Ectodermal cell (in vitro differentiated cells): ENCODE results near the gene CLASP1.
A peak's percentile ranks its signal among the peaks of the same experiment; 100 is the strongest.
"Not testable (repeated sequence)": the region's sequence is repeated elsewhere in the genome, so short reads cannot be mapped to it uniquely, and the experiment has no call there.

ENCODE experiments used
- H3K27ac ChIP-seq: 2 replicates; pipeline ENCODE4 v1.7.0; 2013; ENCODE audit warnings: mild to moderate bottlenecking, low read depth, low read length; ENCODE audit not compliant: insufficient read depth, poor library complexity, severe bottlenecking
- H3K27me3 ChIP-seq: 2 replicates; pipeline ENCODE4 v1.7.0; 2013; ENCODE audit warnings: mild to moderate bottlenecking, low read length; ENCODE audit not compliant: insufficient read depth, control insufficient read depth, poor library complexity, severe bottlenecking
- H3K36me3 ChIP-seq: one replicate; pipeline ENCODE4 v1.7.0; 2013; ENCODE audit warnings: low read length; ENCODE audit not compliant: control insufficient read depth, insufficient read depth
- H3K4me1 ChIP-seq: one replicate; pipeline ENCODE4 v1.7.0; 2013; ENCODE audit warnings: low read length; ENCODE audit not compliant: control insufficient read depth, insufficient read depth
- H3K4me3 ChIP-seq: 2 replicates; pipeline ENCODE4 v1.7.0; 2013; ENCODE audit warnings: low read depth, low read length, control low read depth; ENCODE audit not compliant: insufficient read depth
- H3K9me3 ChIP-seq: 2 replicates; pipeline ENCODE4 v1.7.0; 2013; ENCODE audit warnings: mild to moderate bottlenecking, low read length, moderate library complexity; ENCODE audit not compliant: control insufficient read depth
- WGBS, 2 experiments: methylation state at CpG; one replicate each; pipeline ENCODE4 v1.1.7; 2013; ENCODE audit warnings: missing lambda C conversion rate in 2 of 2; 5-methylcytosine and 5-hydroxymethylcytosine counted together

Gene CLASP1

GRCh38 chr2:121664086-121664485, 14.8 kb upstream of the CLASP1 start:
- 91 to 92% methylated on average over 4 of the region's 4 CpGs for WGBS, 2 experiments
- no peaks in the 10 kb centered on the region for H3K4me1 ChIP-seq
- H3K27ac ChIP-seq: no peak overlapping the region
- no peak overlapping the region for H3K4me3 ChIP-seq
- H3K36me3 ChIP-seq: no peaks in the 10 kb centered on the region
- no peaks in the 10 kb centered on the region for H3K27me3 ChIP-seq
- H3K9me3 ChIP-seq: no peaks in the 10 kb centered on the region

GRCh38 chr2:121663434-121663833, 14.2 kb upstream of the CLASP1 start:
- Histone ChIP-seq H3K27ac (no peak overlapping the region), H3K27me3 (no peaks in the 10 kb centered on the region), H3K36me3 (no peaks in the 10 kb centered on the region), H3K4me1 (no peaks in the 10 kb centered on the region), H3K9me3 (no peaks in the 10 kb centered on the region), H3K4me3 (no peak overlapping the region)
- WGBS, 2 experiments: 94 to 100% methylated on average over 3 of the region's 3 CpGs

GRCh38 chr2:121662656-121663055, 13.4 kb upstream of the CLASP1 start:
- Histone ChIP-seq H3K4me1 (no peaks in the 10 kb centered on the region), H3K27ac (no peak overlapping the region), H3K4me3 (no peak overlapping the region), H3K27me3 (no peaks in the 10 kb centered on the region), H3K36me3 (no peaks in the 10 kb centered on the region), H3K9me3 (no peaks in the 10 kb centered on the region)
- 98 to 100% methylated on average over 1 to 2 of the region's 2 CpGs for WGBS, 2 experiments

- Histone ChIP-seq H3K9me3 (no peaks in the 10 kb centered on the region), H3K4me1 (no peaks in the 10 kb centered on the region), H3K27ac (no peak overlapping the region), H3K36me3 (no peaks in the 10 kb centered on the region), H3K4me3 (no peak overlapping the region), H3K27me3 (no peaks in the 10 kb centered on the region)
- WGBS, 2 experiments: 87 to 90% methylated on average over 6 of the region's 6 CpGs
Measured at GRCh38 chr2:121659933-121660332, 10.7 kb upstream of the CLASP1 start.

GRCh38 chr2:121658393-121658792, 9.1 kb upstream of the CLASP1 start:
- H3K27me3 ChIP-seq, H3K36me3 ChIP-seq, H3K4me1 ChIP-seq, H3K27ac ChIP-seq, H3K9me3 ChIP-seq, H3K4me3 ChIP-seq: not testable (repeated sequence)
- 98 to 100% methylated on average over 1 of the region's 1 CpG for WGBS, 2 experiments

GRCh38 chr2:121653035-121653434, 3.8 kb upstream of the CLASP1 start:
- H3K27me3 ChIP-seq: no peaks in the 10 kb centered on the region
- H3K36me3 ChIP-seq: no peaks in the 10 kb centered on the region
- no peak overlapping the region for H3K4me3 ChIP-seq
- H3K27ac ChIP-seq: no peak overlapping the region
- no peaks in the 10 kb centered on the region for H3K9me3 ChIP-seq
- 100% methylated on average over 1 of the region's 1 CpG; no CpG with 5 or more reads in 1 of the 2 experiments for WGBS, 2 experiments
- peaks cover 10% of the 10 kb centered on the region for H3K4me1 ChIP-seq

GRCh38 chr2:121650315-121650930, 1.2 kb upstream of the CLASP1 start:
- Histone ChIP-seq H3K4me3 (peak overlapping the region; percentile 95), H3K4me1 (peaks cover 14% of the 10 kb centered on the region), H3K27me3 (no peaks in the 10 kb centered on the region), H3K9me3 (no peaks in the 10 kb centered on the region), H3K27ac (peak overlapping the region; percentile 95), H3K36me3 (no peaks in the 10 kb centered on the region)
- 2% methylated on average over 23 of the region's 23 CpGs for WGBS, 2 experiments

GRCh38 chr2:121649596-121650314, 493 bp upstream of the CLASP1 start:
- Histone ChIP-seq H3K4me3 (peak overlapping the region; percentile 95), H3K27ac (peak overlapping the region; percentile 95), H3K4me1 (peaks cover 14% of the 10 kb centered on the region), H3K27me3 (no peaks in the 10 kb centered on the region), H3K36me3 (no peaks in the 10 kb centered on the region), H3K9me3 (no peaks in the 10 kb centered on the region)
- 0% methylated on average over 45 of the region's 45 CpGs for WGBS, 2 experiments

GRCh38 chr2:121648206-121649148, 785 bp downstream of the CLASP1 start:
- Histone ChIP-seq H3K4me1 (peaks cover 14% of the 10 kb centered on the region), H3K27me3 (no peaks in the 10 kb centered on the region), H3K4me3 (peak overlapping the region; percentile 95), H3K9me3 (no peaks in the 10 kb centered on the region), H3K36me3 (no peaks in the 10 kb centered on the region), H3K27ac (peak overlapping the region; percentile 95)
- WGBS, 2 experiments: 2 to 4% methylated on average over 41 of the region's 41 CpGs

- Histone ChIP-seq H3K4me3 (peak overlapping the region; percentile 95), H3K4me1 (peaks cover 14% of the 10 kb centered on the region), H3K27ac (no peak overlapping the region), H3K27me3 (no peaks in the 10 kb centered on the region), H3K9me3 (no peaks in the 10 kb centered on the region), H3K36me3 (no peaks in the 10 kb centered on the region)
- 75 to 78% methylated on average over 1 of the region's 1 CpG for WGBS, 2 experiments
Measured at GRCh38 chr2:121647396-121647795, 1.9 kb downstream of the CLASP1 start.
